SK-N-SH treated with all-trans-retinoic acid at 6 μM for 48 hours (cell line): Measurements from ENCODE around the gene PRKG1.

Experiments
- ATAC-seq: fragments of 200-7000 bp; cut with Tn5 transposase; 3 replicates; pipeline ENCODE4 v1.9.1; 2020; ENCODE audit warnings: mild to moderate bottlenecking, moderate library complexity
- ARNTL ChIP-seq: fragments of 450-650 bp; formaldehyde crosslinking; IDR thresholded peaks from 2 replicates; pipeline ENCODE4 v1.5.0; 2020; ENCODE audit warnings: low read depth, mild to moderate bottlenecking, moderate library complexity, borderline replicate concordance
- BACH2 ChIP-seq: fragments of 250-450 bp; sonication (Bioruptor Pico); IDR thresholded peaks from 2 replicates; pipeline ENCODE4 v1.9.0; 2021; ENCODE audit warnings: mild to moderate bottlenecking, borderline replicate concordance
- CSDC2 ChIP-seq: fragments of 250-450 bp; sonication (Bioruptor Pico); IDR thresholded peaks from 2 replicates; pipeline ENCODE4 v1.5.0; 2020; ENCODE audit warnings: mild to moderate bottlenecking, moderate library complexity
- CSRNP3 ChIP-seq: fragments of 250-450 bp; sonication (Bioruptor Pico); IDR thresholded peaks from 2 replicates; pipeline ENCODE4 v1.5.1; 2021; ENCODE audit warnings: mild to moderate bottlenecking, moderate library complexity
- ESRRG ChIP-seq: fragments of 250-450 bp; sonication (Bioruptor Pico); IDR thresholded peaks from 2 replicates; pipeline ENCODE4 v1.6.1; 2021; ENCODE audit warnings: mild to moderate bottlenecking
- GLIS3 ChIP-seq: fragments of 250-450 bp; sonication (Bioruptor Pico); IDR thresholded peaks from 2 replicates; pipeline ENCODE4 v1.5.0; 2020; ENCODE audit warnings: mild to moderate bottlenecking, moderate library complexity
- ISL1 ChIP-seq: fragments of 250-450 bp; sonication (Bioruptor Pico); IDR thresholded peaks from 2 replicates; pipeline ENCODE4 v2.1.2; 2022; ENCODE audit warnings: mild to moderate bottlenecking, moderate library complexity
- OSR1 ChIP-seq: fragments of 250-450 bp; sonication (Bioruptor Pico); IDR thresholded peaks from 2 replicates; pipeline ENCODE4 v1.8.0; 2022; ENCODE audit warnings: moderate library complexity, mild to moderate bottlenecking, inconsistent platforms
- PATZ1 ChIP-seq: fragments of 250-450 bp; sonication (Bioruptor Pico); IDR thresholded peaks from 2 replicates; pipeline ENCODE4 v1.8.0; 2020; ENCODE audit warnings: mild to moderate bottlenecking, moderate library complexity, borderline replicate concordance
- PPARA ChIP-seq: fragments of 250-450 bp; sonication (Bioruptor Pico); IDR thresholded peaks from 2 replicates; pipeline ENCODE4 v1.5.0; 2020; ENCODE audit warnings: mild to moderate bottlenecking, borderline replicate concordance
- RARB ChIP-seq: fragments of 250-450 bp; sonication (Bioruptor Pico); IDR thresholded peaks from 2 replicates; pipeline ENCODE4 v1.8.0; 2021; ENCODE audit warnings: mild to moderate bottlenecking, moderate library complexity
- SNAI2 ChIP-seq: fragments of 250-450 bp; sonication (Bioruptor Pico); IDR thresholded peaks from 2 replicates; pipeline ENCODE4 v1.5.0; 2020; ENCODE audit warnings: mild to moderate bottlenecking, moderate library complexity
- TCF4 ChIP-seq: fragments of 250-450 bp; sonication (Bioruptor Pico); IDR thresholded peaks from 2 replicates; pipeline ENCODE4 v1.8.0; 2021; ENCODE audit warnings: mild to moderate bottlenecking, moderate library complexity, borderline replicate concordance
- TOX ChIP-seq: fragments of 250-450 bp; sonication (Bioruptor Pico); IDR thresholded peaks from 2 replicates; pipeline ENCODE4 v1.8.0; 2021; ENCODE audit warnings: mild to moderate bottlenecking, moderate library complexity, borderline replicate concordance
- ZFP3 ChIP-seq: fragments of 250-450 bp; sonication (Bioruptor Pico); IDR thresholded peaks from 2 replicates; pipeline ENCODE4 v1.5.0; 2020; ENCODE audit warnings: mild to moderate bottlenecking, moderate library complexity
- ZNF565 ChIP-seq: fragments of 450-650 bp; formaldehyde crosslinking; conservative IDR thresholded peaks from 2 replicates; pipeline ENCODE4 v1.5.0; 2020; ENCODE audit warnings: low read depth, mild to moderate bottlenecking, moderate library complexity
- ZNF70 ChIP-seq: fragments of 450-650 bp; formaldehyde crosslinking; IDR thresholded peaks from 2 replicates; pipeline ENCODE4 v1.5.0; 2020; ENCODE audit warnings: mild to moderate bottlenecking, moderate library complexity
- ZNF8 ChIP-seq: fragments of 450-650 bp; formaldehyde crosslinking; IDR thresholded peaks from 2 replicates; pipeline ENCODE4 v1.5.0; 2020; ENCODE audit warnings: mild to moderate bottlenecking, moderate library complexity
- TF ChIP-seq, protein P1 (sequence below): fragments of 250-450 bp; sonication (Bioruptor Pico); IDR thresholded peaks from 2 replicates; pipeline ENCODE4 v1.5.0; 2020; ENCODE audit warnings: mild to moderate bottlenecking, moderate library complexity
- TF ChIP-seq, protein P2 (sequence below): fragments of 250-450 bp; sonication (Bioruptor Pico); IDR thresholded peaks from 2 replicates; pipeline ENCODE4 v1.5.1; 2020; ENCODE audit warnings: low read depth, mild to moderate bottlenecking, moderate library complexity

The PRKG1 gene

DNA sequence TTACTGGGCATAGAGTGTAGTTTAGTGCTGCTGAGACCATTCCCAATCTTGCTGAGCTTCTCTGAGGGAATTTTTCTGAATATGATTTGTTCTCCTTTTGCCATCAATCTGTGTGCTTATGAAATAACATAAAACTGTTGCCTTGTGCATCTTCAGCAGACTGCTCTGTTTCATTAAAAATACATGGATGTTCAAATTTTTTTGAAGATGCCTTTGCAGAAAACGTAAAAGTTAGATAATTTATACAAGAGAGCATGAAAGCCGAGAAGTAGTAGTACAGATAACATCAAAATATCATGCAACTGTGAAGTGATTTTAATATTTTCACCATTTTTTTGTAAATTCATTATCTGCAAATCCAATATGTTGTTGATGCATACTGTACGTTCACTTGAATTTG is 799.8 kb downstream of the PRKG1 start:
- TF ChIP-seq GLIS3 (CRISPR knock-in tag): no peak
- TF ChIP-seq ZFP3 (CRISPR knock-in tag): no peak
- no peak for ATAC-seq

DNA sequence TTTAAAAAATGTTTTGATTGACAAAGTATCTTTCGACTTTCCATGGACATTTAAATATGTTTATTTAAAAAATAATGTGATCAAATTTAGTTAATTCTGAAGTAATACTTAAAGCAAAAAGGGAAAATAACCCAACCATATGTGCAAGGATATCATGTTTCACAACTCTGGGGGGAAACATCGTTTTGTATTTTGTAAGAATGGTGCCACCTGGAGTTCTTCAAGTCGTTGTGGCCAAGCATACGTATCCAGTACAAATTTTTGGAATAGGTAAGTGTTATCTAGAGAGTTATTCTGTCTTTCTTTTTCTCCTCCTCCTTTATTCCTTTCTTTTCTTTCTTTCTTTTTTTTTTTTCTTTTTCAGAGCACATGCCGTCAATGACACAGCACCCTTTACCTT is 801.3 kb downstream of the PRKG1 start:
- TF ChIP-seq, protein P1, sequence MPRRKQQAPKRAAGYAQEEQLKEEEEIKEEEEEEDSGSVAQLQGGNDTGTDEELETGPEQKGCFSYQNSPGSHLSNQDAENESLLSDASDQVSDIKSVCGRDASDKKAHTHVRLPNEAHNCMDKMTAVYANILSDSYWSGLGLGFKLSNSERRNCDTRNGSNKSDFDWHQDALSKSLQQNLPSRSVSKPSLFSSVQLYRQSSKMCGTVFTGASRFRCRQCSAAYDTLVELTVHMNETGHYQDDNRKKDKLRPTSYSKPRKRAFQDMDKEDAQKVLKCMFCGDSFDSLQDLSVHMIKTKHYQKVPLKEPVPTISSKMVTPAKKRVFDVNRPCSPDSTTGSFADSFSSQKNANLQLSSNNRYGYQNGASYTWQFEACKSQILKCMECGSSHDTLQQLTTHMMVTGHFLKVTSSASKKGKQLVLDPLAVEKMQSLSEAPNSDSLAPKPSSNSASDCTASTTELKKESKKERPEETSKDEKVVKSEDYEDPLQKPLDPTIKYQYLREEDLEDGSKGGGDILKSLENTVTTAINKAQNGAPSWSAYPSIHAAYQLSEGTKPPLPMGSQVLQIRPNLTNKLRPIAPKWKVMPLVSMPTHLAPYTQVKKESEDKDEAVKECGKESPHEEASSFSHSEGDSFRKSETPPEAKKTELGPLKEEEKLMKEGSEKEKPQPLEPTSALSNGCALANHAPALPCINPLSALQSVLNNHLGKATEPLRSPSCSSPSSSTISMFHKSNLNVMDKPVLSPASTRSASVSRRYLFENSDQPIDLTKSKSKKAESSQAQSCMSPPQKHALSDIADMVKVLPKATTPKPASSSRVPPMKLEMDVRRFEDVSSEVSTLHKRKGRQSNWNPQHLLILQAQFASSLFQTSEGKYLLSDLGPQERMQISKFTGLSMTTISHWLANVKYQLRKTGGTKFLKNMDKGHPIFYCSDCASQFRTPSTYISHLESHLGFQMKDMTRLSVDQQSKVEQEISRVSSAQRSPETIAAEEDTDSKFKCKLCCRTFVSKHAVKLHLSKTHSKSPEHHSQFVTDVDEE (CRISPR knock-in tag): no peak
- TF ChIP-seq, protein P2, sequence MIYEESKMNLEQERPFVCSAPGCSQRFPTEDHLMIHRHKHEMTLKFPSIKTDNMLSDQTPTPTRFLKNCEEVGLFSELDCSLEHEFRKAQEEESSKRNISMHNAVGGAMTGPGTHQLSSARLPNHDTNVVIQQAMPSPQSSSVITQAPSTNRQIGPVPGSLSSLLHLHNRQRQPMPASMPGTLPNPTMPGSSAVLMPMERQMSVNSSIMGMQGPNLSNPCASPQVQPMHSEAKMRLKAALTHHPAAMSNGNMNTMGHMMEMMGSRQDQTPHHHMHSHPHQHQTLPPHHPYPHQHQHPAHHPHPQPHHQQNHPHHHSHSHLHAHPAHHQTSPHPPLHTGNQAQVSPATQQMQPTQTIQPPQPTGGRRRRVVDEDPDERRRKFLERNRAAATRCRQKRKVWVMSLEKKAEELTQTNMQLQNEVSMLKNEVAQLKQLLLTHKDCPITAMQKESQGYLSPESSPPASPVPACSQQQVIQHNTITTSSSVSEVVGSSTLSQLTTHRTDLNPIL (CRISPR knock-in tag): no peak
- no peak for TF ChIP-seq ESRRG
- TF ChIP-seq ZNF565: no peak
- TF ChIP-seq RARB (CRISPR knock-in tag): no peak
- TF ChIP-seq PATZ1: no peak
- TF ChIP-seq OSR1 (CRISPR knock-in tag): no peak
- no peak for TF ChIP-seq ZNF8
- no peak for TF ChIP-seq ZNF70 (CRISPR knock-in tag)
- TF ChIP-seq ZFP3 (CRISPR knock-in tag): no peak
- TF ChIP-seq BACH2 (CRISPR knock-in tag): no peak
- no peak for TF ChIP-seq GLIS3 (CRISPR knock-in tag)
- TF ChIP-seq TCF4 (CRISPR knock-in tag): no peak
- no peak for TF ChIP-seq PPARA (CRISPR knock-in tag)
- no peak for TF ChIP-seq ARNTL (CRISPR knock-in tag)
- TF ChIP-seq CSRNP3 (CRISPR knock-in tag): no peak
- no peak for TF ChIP-seq CSDC2 (CRISPR knock-in tag)
- no peak for TF ChIP-seq SNAI2
- no peak for TF ChIP-seq TOX
- ATAC-seq: no peak

GRCh38 chr10:51876503-51876902 is 802.2 kb downstream of the PRKG1 start:
- ATAC-seq: no peak
- TF ChIP-seq ESRRG (no peak), PATZ1 (no peak), BACH2 (CRISPR knock-in tag) (no peak), TCF4 (CRISPR knock-in tag) (no peak), ISL1 (CRISPR knock-in tag) (no peak), SNAI2 (no peak), ARNTL (CRISPR knock-in tag) (no peak), OSR1 (CRISPR knock-in tag) (no peak)

DNA sequence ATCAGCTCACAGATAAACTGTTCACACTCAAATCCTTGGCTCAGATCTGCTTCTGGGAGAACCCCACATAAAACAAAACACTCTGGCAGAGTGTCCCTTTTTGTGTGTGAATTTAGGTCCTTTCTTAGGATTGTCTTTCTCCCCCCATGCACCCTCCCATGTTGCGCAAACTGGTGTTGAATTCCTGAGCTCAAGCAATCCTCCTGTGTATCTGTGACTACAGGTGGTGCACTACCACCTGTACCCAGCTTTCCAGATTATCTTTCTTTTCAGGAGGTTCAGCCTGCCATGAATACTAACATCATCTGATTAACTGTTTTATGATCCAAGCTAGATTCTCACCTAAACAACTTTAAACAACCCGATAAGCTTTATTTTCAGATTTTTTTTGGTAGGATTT is 802.7 kb downstream of the PRKG1 start:
- no peak for ATAC-seq
- TF ChIP-seq ZNF70 (CRISPR knock-in tag) (no peak), TCF4 (CRISPR knock-in tag) (no peak), ESRRG (no peak), ZFP3 (CRISPR knock-in tag) (no peak), CSDC2 (CRISPR knock-in tag) (no peak)
- TF ChIP-seq, protein P2 (CRISPR knock-in tag): no peak
